ENCODE measurements around the gene KCTD7.
"Not testable (repeated sequence)": the region's sequence is repeated elsewhere in the genome, so short reads cannot be mapped to it uniquely, and the experiment has no call there.

Gene KCTD7

DNA sequence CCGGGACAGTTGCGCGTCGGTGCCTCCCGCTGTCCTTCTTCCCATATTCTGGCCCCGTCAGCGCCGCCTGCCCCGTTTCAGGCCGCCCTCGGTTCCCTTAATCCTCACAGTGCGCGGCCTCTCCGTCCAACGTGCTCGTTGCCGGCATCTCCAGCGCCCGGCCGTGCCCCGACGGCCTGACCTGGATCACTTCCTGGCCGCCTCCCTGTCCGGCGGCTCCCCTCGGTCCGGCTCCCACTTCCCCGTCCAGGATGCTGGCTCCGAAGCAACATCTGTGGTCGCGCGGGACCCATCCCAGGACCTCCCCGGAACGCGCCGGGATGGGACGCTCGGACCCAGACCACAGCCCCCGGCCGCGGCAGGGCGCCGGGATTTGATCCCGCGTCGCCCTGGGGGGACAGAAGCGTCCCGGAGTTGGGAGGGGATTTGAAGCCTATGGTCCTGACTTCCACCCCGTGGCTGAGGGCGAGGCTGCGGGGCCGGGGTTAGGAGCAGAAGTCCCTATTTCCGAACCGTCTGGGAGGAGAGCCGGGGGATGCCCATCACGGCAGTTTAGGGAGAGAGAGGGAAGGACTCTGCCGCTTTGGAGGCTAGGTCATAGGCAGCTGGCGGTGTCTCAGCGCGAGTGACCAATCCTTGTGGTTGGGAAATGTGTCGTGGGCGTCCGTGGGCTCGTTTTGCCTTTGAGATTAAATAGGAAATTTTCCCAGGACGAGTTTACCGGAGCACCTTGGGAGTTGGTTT is 53.8 kb downstream of the KCTD7 start:
- TF ChIP-seq, protein P1, sequence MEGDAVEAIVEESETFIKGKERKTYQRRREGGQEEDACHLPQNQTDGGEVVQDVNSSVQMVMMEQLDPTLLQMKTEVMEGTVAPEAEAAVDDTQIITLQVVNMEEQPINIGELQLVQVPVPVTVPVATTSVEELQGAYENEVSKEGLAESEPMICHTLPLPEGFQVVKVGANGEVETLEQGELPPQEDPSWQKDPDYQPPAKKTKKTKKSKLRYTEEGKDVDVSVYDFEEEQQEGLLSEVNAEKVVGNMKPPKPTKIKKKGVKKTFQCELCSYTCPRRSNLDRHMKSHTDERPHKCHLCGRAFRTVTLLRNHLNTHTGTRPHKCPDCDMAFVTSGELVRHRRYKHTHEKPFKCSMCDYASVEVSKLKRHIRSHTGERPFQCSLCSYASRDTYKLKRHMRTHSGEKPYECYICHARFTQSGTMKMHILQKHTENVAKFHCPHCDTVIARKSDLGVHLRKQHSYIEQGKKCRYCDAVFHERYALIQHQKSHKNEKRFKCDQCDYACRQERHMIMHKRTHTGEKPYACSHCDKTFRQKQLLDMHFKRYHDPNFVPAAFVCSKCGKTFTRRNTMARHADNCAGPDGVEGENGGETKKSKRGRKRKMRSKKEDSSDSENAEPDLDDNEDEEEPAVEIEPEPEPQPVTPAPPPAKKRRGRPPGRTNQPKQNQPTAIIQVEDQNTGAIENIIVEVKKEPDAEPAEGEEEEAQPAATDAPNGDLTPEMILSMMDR (IDR thresholded peaks at IDR 0.05; ENCODE audit: insufficient read depth, low read length, poor library complexity, severe bottlenecking), result no peak
- peak overlapping the region; percentile 98 for H3K4me3 ChIP-seq (replicated peaks; ENCODE audit: low read depth, low read length)
- H3K36me3 ChIP-seq (ENCODE audit: control insufficient read depth, insufficient read depth, low read length), result no peaks in the 10 kb centered on the region
- DNase-seq (ENCODE audit: extremely low read depth, insufficient read length), result no peak
- no peaks in the 10 kb centered on the region for H3K27me3 ChIP-seq (replicated peaks; ENCODE audit: control insufficient read depth, insufficient read depth, low read length)

GRCh38 chr7:66683094-66683769 is 54.6 kb downstream of the KCTD7 start:
- peak overlapping the region; percentile 98 for H3K4me3 ChIP-seq (replicated peaks; ENCODE audit: low read depth, low read length)
- not testable (repeated sequence) for DNase-seq (ENCODE audit: extremely low read depth, insufficient read length)

DNA sequence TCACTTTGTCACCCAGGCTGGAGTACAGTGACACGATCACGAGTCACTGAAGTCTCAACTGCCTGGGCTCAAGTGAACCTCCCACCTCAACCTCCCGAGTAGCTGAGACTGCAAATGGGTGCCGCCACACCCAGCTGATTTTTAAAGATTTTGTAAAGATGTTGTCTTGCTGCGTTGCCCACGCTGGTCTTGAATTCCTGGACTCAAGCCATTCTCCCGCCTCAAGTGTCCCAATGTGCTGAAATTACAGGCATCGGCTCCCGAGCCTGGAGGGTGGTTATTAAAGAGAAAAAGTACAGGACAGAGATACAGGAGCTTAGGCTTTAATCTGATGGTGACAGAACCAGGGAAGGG is 55.1 kb downstream of the KCTD7 start:
- TF ChIP-seq, protein P1 (IDR thresholded peaks at IDR 0.05; ENCODE audit: insufficient read depth, low read length, poor library complexity, severe bottlenecking), result no peak
- no peaks in the 10 kb centered on the region for H3K27me3 ChIP-seq (replicated peaks; ENCODE audit: control insufficient read depth, insufficient read depth, low read length)
- H3K4me3 ChIP-seq (replicated peaks; ENCODE audit: low read depth, low read length), result no peak overlapping the region
- H3K36me3 ChIP-seq (ENCODE audit: control insufficient read depth, insufficient read depth, low read length), result no peaks in the 10 kb centered on the region
- DNase-seq (ENCODE audit: extremely low read depth, insufficient read length), result no peak

More at GRCh38 chr7:66683094-66683769, 54.6 kb downstream of the KCTD7 start:
- H3K27me3 ChIP-seq (replicated peaks; ENCODE audit: control insufficient read depth, insufficient read depth, low read length); H3K36me3 ChIP-seq (ENCODE audit: control insufficient read depth, insufficient read depth, low read length): not testable (repeated sequence)

- not testable (repeated sequence) for H3K4me3 ChIP-seq (replicated peaks; ENCODE audit: low read depth, low read length); H3K36me3 ChIP-seq (ENCODE audit: control insufficient read depth, insufficient read depth, low read length); DNase-seq (ENCODE audit: extremely low read depth, insufficient read length); H3K27me3 ChIP-seq (replicated peaks; ENCODE audit: control insufficient read depth, insufficient read depth, low read length)
These were observed 57.0 kb downstream of the KCTD7 start for GRCh38 chr7:66685663-66686062.

- DNase-seq (ENCODE audit: extremely low read depth, insufficient read length), result no peak
- H3K36me3 ChIP-seq (ENCODE audit: control insufficient read depth, insufficient read depth, low read length), result no peaks in the 10 kb centered on the region
- H3K4me3 ChIP-seq (replicated peaks; ENCODE audit: low read depth, low read length), result no peak overlapping the region
- TF ChIP-seq, protein P1 (IDR thresholded peaks at IDR 0.05; ENCODE audit: insufficient read depth, low read length, poor library complexity, severe bottlenecking), result no peak
- H3K27me3 ChIP-seq (replicated peaks; ENCODE audit: control insufficient read depth, insufficient read depth, low read length), result no peaks in the 10 kb centered on the region
These were observed 58.5 kb downstream of the KCTD7 start for GRCh38 chr7:66687186-66687585.

DNA sequence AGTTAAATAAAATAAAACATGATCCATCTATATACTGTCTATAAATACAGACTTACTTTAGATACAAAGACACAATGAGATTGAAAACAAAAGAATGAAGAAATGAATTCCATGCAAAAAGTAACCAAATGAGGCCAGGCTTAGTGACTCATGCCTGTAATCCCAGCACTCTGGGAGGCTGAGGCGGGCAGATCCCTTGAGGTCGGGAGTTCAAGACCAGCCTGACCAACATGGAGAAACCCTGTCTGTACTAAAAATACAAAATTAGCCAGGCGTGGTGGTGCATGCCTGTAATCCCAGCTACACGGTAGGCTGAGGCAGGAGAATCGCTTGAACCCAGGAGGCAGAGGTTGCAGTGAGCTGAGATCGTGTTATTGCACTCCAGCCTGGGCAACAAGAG is 59.0 kb downstream of the KCTD7 start:
- not testable (repeated sequence) for H3K27me3 ChIP-seq (replicated peaks; ENCODE audit: control insufficient read depth, insufficient read depth, low read length); H3K4me3 ChIP-seq (replicated peaks; ENCODE audit: low read depth, low read length); H3K36me3 ChIP-seq (ENCODE audit: control insufficient read depth, insufficient read depth, low read length); DNase-seq (ENCODE audit: extremely low read depth, insufficient read length)

GRCh38 chr7:66689081-66689480 is 60.4 kb downstream of the KCTD7 start:
- no peak overlapping the region for H3K4me3 ChIP-seq (replicated peaks; ENCODE audit: low read depth, low read length)
- no peaks in the 10 kb centered on the region for H3K27me3 ChIP-seq (replicated peaks; ENCODE audit: control insufficient read depth, insufficient read depth, low read length)
- TF ChIP-seq, protein P1 (IDR thresholded peaks at IDR 0.05; ENCODE audit: insufficient read depth, low read length, poor library complexity, severe bottlenecking), result no peak
- DNase-seq (ENCODE audit: extremely low read depth, insufficient read length), result no peak
- no peaks in the 10 kb centered on the region; the same call in 1 of the 2 replicates for H3K36me3 ChIP-seq (ENCODE audit: control insufficient read depth, insufficient read depth, low read length)
